Karpas-422 (cell line): Measurements from ENCODE around the gene EPB41L4A. TPM values are rescaled to one million over a fixed set of nuclear protein-coding genes. Genes with fewer than 3 reads are reported as not detected.

Experiments used
- DNase-seq: peaks from one replicate; pipeline ENCODE4 v3.0.0-alpha.2; 2015
- H2AFZ ChIP-seq: fragments of 200-600 bp; sonication (generic); 2 replicates; pipeline ENCODE4 v1.6.1; 2014; ENCODE audit warnings: antibody characterized with exemption, low read length, mixed read lengths
- H3K27ac ChIP-seq: fragments of 200-600 bp; sonication (generic); 2 replicates; pipeline ENCODE4 v1.5.1; 2014; ENCODE audit warnings: mild to moderate bottlenecking, low read length, moderate library complexity
- H3K27me3 ChIP-seq: fragments of 200-600 bp; sonication (generic); 2 replicates; pipeline ENCODE4 v1.6.1; 2014; ENCODE audit warnings: low read length, mixed read lengths
- H3K36me3 ChIP-seq: fragments of 200-600 bp; sonication (generic); 2 replicates; pipeline ENCODE4 v1.6.1; 2014; ENCODE audit warnings: low read length, mixed read lengths; ENCODE audit not compliant: insufficient read depth
- H3K4me1 ChIP-seq: fragments of 200-600 bp; sonication (generic); 2 replicates; pipeline ENCODE4 v1.6.1; 2014; ENCODE audit warnings: mild to moderate bottlenecking, low read length, mixed read lengths
- H3K4me2 ChIP-seq: fragments of 200-600 bp; sonication (generic); 2 replicates; pipeline ENCODE4 v1.6.1; 2014; ENCODE audit warnings: low read length, low read depth, mild to moderate bottlenecking; ENCODE audit not compliant: poor library complexity, severe bottlenecking
- H3K4me3 ChIP-seq: fragments of 200-600 bp; sonication (generic); 2 replicates; pipeline ENCODE4 v1.5.1; 2014; ENCODE audit warnings: mild to moderate bottlenecking, antibody characterized with exemption, low read length, mixed read lengths
- H3K79me2 ChIP-seq: fragments of 200-600 bp; sonication (generic); 2 replicates; pipeline ENCODE4 v1.6.1; 2014; ENCODE audit warnings: mild to moderate bottlenecking, low read length, mixed read lengths
- H3K9ac ChIP-seq: fragments of 200-600 bp; sonication (generic); 2 replicates; pipeline ENCODE4 v1.6.0; 2014; ENCODE audit warnings: low read length
- H3K9me2 ChIP-seq: fragments of 200-600 bp; sonication (generic), shearing (Covaris generic); replicated peaks from 2 replicates; pipeline ENCODE4 v1.6.0; 2014; ENCODE audit warnings: mild to moderate bottlenecking, low read length, moderate library complexity; ENCODE audit not compliant: insufficient read depth
- H3K9me3 ChIP-seq: fragments of 300-700, 200-600 bp; sonication (generic); 2 replicates; pipeline ENCODE4 v1.6.1; 2014; ENCODE audit warnings: low read length, mixed read lengths
- H4K20me1 ChIP-seq: fragments of 200-600 bp; sonication (generic); 2 replicates; pipeline ENCODE4 v1.6.1; 2014; ENCODE audit warnings: mild to moderate bottlenecking, antibody characterized with exemption, low read length, low read depth; ENCODE audit not compliant: insufficient read depth
- total RNA-seq: library from RNA; depleted of rRNA; stranded (reverse); fragments of >200 nt; shearing (Covaris generic); gene quantifications from 2 replicates; pipeline ENCODE4 v1.2.3, GENCODE V29; 2014; ENCODE audit warnings: low replicate concordance

The EPB41L4A gene
- total RNA-seq, 1 experiment from 2014 or later = 0.63 TPM

DNA sequence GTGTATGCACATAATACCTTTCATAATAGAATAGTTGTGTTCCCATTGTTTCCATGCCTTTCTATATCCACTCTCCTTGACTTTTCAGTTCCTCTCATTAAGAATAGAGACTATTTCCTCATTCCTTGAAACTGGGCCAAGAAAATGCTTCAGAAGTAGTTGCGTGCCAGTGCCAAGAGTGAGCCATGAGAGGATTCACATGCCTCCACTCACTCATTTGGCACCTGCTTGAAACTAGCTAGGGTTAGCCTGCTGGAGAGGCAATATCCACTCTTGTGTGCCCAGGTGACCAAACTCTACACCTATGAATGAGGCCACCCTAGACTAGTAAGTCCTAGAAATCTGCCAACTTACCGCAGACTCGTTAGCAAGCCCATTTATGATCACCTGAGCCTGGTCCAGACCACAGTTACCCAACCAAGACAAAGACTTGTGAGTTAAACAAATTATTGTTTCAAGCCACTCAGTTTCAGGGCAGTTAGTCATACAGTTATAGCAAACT lies 276.3 kb downstream of the EPB41L4A start:
- Histone ChIP-seq H4K20me1 (no peaks in the 10 kb centered on the region), H3K79me2 (no peaks in the 10 kb centered on the region), H3K36me3 (no peaks in the 10 kb centered on the region), H3K9me2 (no peaks in the 10 kb centered on the region), H3K27me3 (no peaks in the 10 kb centered on the region), H3K4me3 (no peak overlapping the region), H3K27ac (no peak overlapping the region), H3K4me1 (no peaks in the 10 kb centered on the region), H3K9me3 (no peaks in the 10 kb centered on the region), H3K4me2 (no peak overlapping the region), H3K9ac (no peak overlapping the region), H2AFZ (no peak overlapping the region)
- DNase-seq = no peak

DNA sequence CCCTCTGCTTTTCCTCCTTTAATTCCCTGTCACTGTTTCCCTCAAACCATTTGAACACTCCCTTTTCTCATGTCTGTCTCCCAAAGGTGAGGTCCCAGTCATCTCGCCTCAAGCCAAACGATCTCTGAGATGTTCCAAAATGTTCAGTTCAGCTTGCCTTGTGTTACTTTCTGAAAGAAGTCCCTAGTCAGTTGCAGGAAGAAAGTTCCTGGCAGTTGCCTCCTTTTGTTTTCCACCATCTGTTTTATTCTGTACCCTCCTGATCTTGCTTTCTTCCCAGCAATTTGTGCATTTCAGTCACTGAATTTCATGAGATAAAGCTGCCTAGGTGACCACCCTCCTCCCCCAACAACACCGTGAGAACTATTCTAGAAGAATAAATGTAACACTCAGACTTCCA lies 277.5 kb downstream of the EPB41L4A start:
- Histone ChIP-seq H2AFZ (no peak overlapping the region), H3K9ac (no peak overlapping the region), H3K79me2 (no peaks in the 10 kb centered on the region), H3K4me2 (no peak overlapping the region), H4K20me1 (no peaks in the 10 kb centered on the region), H3K27me3 (no peaks in the 10 kb centered on the region), H3K4me3 (no peak overlapping the region), H3K9me2 (no peaks in the 10 kb centered on the region), H3K4me1 (no peaks in the 10 kb centered on the region), H3K9me3 (no peaks in the 10 kb centered on the region), H3K27ac (no peak overlapping the region), H3K36me3 (no peaks in the 10 kb centered on the region)
- no peak for DNase-seq

DNA sequence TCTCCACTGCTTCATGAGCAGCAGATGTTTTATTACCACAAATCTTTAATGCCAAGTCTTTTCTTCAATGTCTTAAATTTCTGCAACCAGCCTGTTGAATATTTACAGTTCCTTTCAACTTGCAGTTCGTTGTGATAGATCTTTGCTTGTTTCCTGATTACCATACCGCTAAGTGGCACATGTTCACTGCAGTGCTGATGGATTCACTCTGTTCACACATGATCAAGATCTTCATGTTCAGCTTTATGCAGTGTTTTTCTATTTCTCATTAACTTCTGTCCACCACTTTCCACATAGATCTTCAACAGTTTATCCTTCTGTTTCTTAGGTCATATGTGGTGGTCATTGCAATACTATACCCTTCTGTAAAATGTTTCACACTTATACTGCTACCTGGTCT lies 280.6 kb downstream of the EPB41L4A start:
- Histone ChIP-seq H3K9me3 (no peaks in the 10 kb centered on the region), H3K4me1 (no peaks in the 10 kb centered on the region), H4K20me1 (no peaks in the 10 kb centered on the region), H3K36me3 (no peaks in the 10 kb centered on the region), H3K9ac (no peak overlapping the region), H3K27ac (no peak overlapping the region), H3K4me3 (no peak overlapping the region), H3K9me2 (no peaks in the 10 kb centered on the region), H2AFZ (no peak overlapping the region), H3K79me2 (no peaks in the 10 kb centered on the region), H3K27me3 (no peaks in the 10 kb centered on the region), H3K4me2 (no peak overlapping the region)
- DNase-seq = no peak

GRCh38 chr5:112136773-112137172 lies 282.3 kb downstream of the EPB41L4A start:
- H3K79me2 ChIP-seq = no peaks in the 10 kb centered on the region

GRCh38 chr5:112127861-112128260 lies 291.2 kb downstream of the EPB41L4A start:
- Histone ChIP-seq H3K27ac (no peak overlapping the region), H3K27me3 (no peaks in the 10 kb centered on the region), H3K4me1 (no peaks in the 10 kb centered on the region), H3K79me2 (no peaks in the 10 kb centered on the region), H3K9me2 (no peaks in the 10 kb centered on the region), H4K20me1 (no peaks in the 10 kb centered on the region), H3K4me3 (no peak overlapping the region), H3K36me3 (no peaks in the 10 kb centered on the region), H2AFZ (no peak overlapping the region), H3K9me3 (no peaks in the 10 kb centered on the region), H3K4me2 (no peak overlapping the region), H3K9ac (no peak overlapping the region)
- no peak for DNase-seq

More at GRCh38 chr5:112136773-112137172, 282.3 kb downstream of the EPB41L4A start:
- Histone ChIP-seq H3K9me2 (no peaks in the 10 kb centered on the region), H3K9me3 (no peaks in the 10 kb centered on the region), H3K27me3 (no peaks in the 10 kb centered on the region), H3K4me1 (no peaks in the 10 kb centered on the region), H2AFZ (no peak overlapping the region), H3K27ac (no peak overlapping the region), H3K4me2 (no peak overlapping the region), H3K4me3 (no peak overlapping the region), H4K20me1 (no peaks in the 10 kb centered on the region), H3K9ac (no peak overlapping the region), H3K36me3 (no peaks in the 10 kb centered on the region)
- no peak for DNase-seq

DNA sequence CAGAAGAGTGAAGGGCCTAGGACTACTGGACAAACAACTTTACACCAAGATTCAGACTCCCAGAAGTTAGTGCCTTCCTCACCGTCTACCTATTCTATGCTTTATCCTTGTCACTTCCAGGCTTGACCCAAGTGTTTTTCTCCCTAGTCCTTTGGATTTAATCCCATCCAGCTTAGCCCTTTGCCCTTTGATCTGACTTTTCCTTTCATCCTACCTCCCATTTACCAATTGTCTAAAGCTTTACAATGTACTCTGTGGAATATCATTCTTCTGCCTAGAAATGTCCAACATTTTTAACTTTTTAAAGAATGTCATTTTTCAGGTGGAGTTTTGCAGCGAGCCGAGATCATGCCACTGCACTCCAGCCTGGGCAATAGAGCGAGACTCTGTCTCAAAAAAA lies 292.1 kb downstream of the EPB41L4A start:
- no peak overlapping the region for H3K4me2 ChIP-seq
- no peak overlapping the region for H2AFZ ChIP-seq
- H3K4me1 ChIP-seq = no peaks in the 10 kb centered on the region
- H3K27me3 ChIP-seq = no peaks in the 10 kb centered on the region
- H3K36me3 ChIP-seq = no peaks in the 10 kb centered on the region
- no peaks in the 10 kb centered on the region for H3K9me3 ChIP-seq
- H3K4me3 ChIP-seq = no peak overlapping the region
- no peak overlapping the region for H3K9ac ChIP-seq
- no peaks in the 10 kb centered on the region for H3K79me2 ChIP-seq
- H4K20me1 ChIP-seq = no peaks in the 10 kb centered on the region
- no peak overlapping the region for H3K27ac ChIP-seq
- no peak for DNase-seq
- no peaks in the 10 kb centered on the region for H3K9me2 ChIP-seq

GRCh38 chr5:112125903-112126302 lies 293.2 kb downstream of the EPB41L4A start:
- no peak overlapping the region for H3K4me3 ChIP-seq

GRCh38 chr5:112124788-112125187 lies 294.3 kb downstream of the EPB41L4A start:
- Histone ChIP-seq H3K9me2 (no peaks in the 10 kb centered on the region), H3K27me3 (no peaks in the 10 kb centered on the region), H3K4me3 (no peak overlapping the region), H3K9ac (no peak overlapping the region), H4K20me1 (no peaks in the 10 kb centered on the region), H3K79me2 (no peaks in the 10 kb centered on the region), H3K36me3 (no peaks in the 10 kb centered on the region), H3K4me1 (no peaks in the 10 kb centered on the region), H2AFZ (no peak overlapping the region), H3K4me2 (no peak overlapping the region), H3K27ac (no peak overlapping the region), H3K9me3 (no peaks in the 10 kb centered on the region)
- no peak for DNase-seq

More at GRCh38 chr5:112125903-112126302, 293.2 kb downstream of the EPB41L4A start:
- Histone ChIP-seq H3K27me3 (no peaks in the 10 kb centered on the region), H2AFZ (no peak overlapping the region), H3K9ac (no peak overlapping the region), H3K27ac (no peak overlapping the region), H3K4me2 (no peak overlapping the region), H3K36me3 (no peaks in the 10 kb centered on the region), H3K9me2 (no peaks in the 10 kb centered on the region), H3K9me3 (no peaks in the 10 kb centered on the region), H3K4me1 (no peaks in the 10 kb centered on the region), H3K79me2 (no peaks in the 10 kb centered on the region), H4K20me1 (no peaks in the 10 kb centered on the region)
- DNase-seq = no peak

- no peak overlapping the region for H3K27ac ChIP-seq
- H3K4me1 ChIP-seq = no peaks in the 10 kb centered on the region
- no peaks in the 10 kb centered on the region for H3K9me3 ChIP-seq
- no peak for DNase-seq
- no peaks in the 10 kb centered on the region for H4K20me1 ChIP-seq
- H3K36me3 ChIP-seq = no peaks in the 10 kb centered on the region
- no peaks in the 10 kb centered on the region for H3K27me3 ChIP-seq
- H3K4me2 ChIP-seq = no peak overlapping the region
- no peaks in the 10 kb centered on the region for H3K9me2 ChIP-seq
- H3K4me3 ChIP-seq = no peak overlapping the region
- no peak overlapping the region for H3K9ac ChIP-seq
- H3K79me2 ChIP-seq = no peaks in the 10 kb centered on the region
- H2AFZ ChIP-seq = no peak overlapping the region
Measured at GRCh38 chr5:112123086-112123485, 296.0 kb downstream of the EPB41L4A start.
